H9 (cell line): ENCODE data around the gene DGKG. TPM values are rescaled to one million over a fixed set of nuclear protein-coding genes. Genes with fewer than 3 reads are reported as not detected.

Experiments used
- DNase-seq: peaks from one replicate; pipeline ENCODE4 v3.0.0-alpha.2; 2017
- H2AFZ ChIP-seq: one replicate; pipeline ENCODE4 v1.6.1; 2013; ENCODE audit warnings: mild to moderate bottlenecking, low read length, control low read depth, moderate library complexity
- H2AK5ac ChIP-seq: 2 replicates; pipeline ENCODE4 v1.6.1; 2013; ENCODE audit warnings: low read length, control low read depth, mixed read lengths; ENCODE audit not compliant: insufficient read length
- H2BK120ac ChIP-seq: one replicate; pipeline ENCODE4 v1.6.1; 2013; ENCODE audit warnings: low read depth, mild to moderate bottlenecking, low read length, control low read depth, inconsistent platforms; ENCODE audit not compliant: poor library complexity, severe bottlenecking
- H2BK12ac ChIP-seq: 2 replicates; pipeline ENCODE4 v1.6.1; 2013; ENCODE audit warnings: low read length, control low read depth, mixed read lengths, low read depth; ENCODE audit not compliant: insufficient read length
- H2BK15ac ChIP-seq: 2 replicates; pipeline ENCODE4 v1.6.1; 2013; ENCODE audit warnings: low read depth, low read length, control low read depth
- H2BK20ac ChIP-seq: one replicate; pipeline ENCODE4 v1.6.1; 2013; ENCODE audit warnings: low read depth, mild to moderate bottlenecking, low read length, control low read depth, inconsistent platforms; ENCODE audit not compliant: poor library complexity, severe bottlenecking
- H2BK5ac ChIP-seq: 2 replicates; pipeline ENCODE4 v1.6.1; 2013; ENCODE audit warnings: low read length, control low read depth, mixed read lengths; ENCODE audit not compliant: insufficient read length
- H3K14ac ChIP-seq: 2 replicates; pipeline ENCODE4 v1.6.1; 2013; ENCODE audit warnings: low read length, control low read depth; ENCODE audit not compliant: insufficient read depth
- H3K18ac ChIP-seq: 2 replicates; pipeline ENCODE4 v1.6.1; 2013; ENCODE audit warnings: low read depth, mild to moderate bottlenecking, mixed read lengths, low read length, control low read depth; ENCODE audit not compliant: insufficient read length
- H3K23ac ChIP-seq: 2 replicates; pipeline ENCODE4 v1.6.1; 2013; ENCODE audit warnings: low read length, control low read depth, mixed read lengths, low read depth; ENCODE audit not compliant: insufficient read length
- H3K23me2 ChIP-seq: 2 replicates; pipeline ENCODE4 v1.6.1; 2013; ENCODE audit warnings: low read depth, mild to moderate bottlenecking, mixed read lengths, low read length, control low read depth; ENCODE audit not compliant: insufficient read length, poor library complexity, severe bottlenecking
- H3K27ac ChIP-seq: 2 replicates; pipeline ENCODE4 v1.5.1; 2013; ENCODE audit warnings: low read length, control low read depth, mixed read lengths, low read depth; ENCODE audit not compliant: insufficient read length
- H3K27me3 ChIP-seq: 2 replicates; pipeline ENCODE4 v1.6.1; 2013; ENCODE audit warnings: low read length, control low read depth, inconsistent platforms; ENCODE audit not compliant: insufficient read depth
- H3K4ac ChIP-seq: 2 replicates; pipeline ENCODE4 v1.6.1; 2013; ENCODE audit warnings: low read depth, mild to moderate bottlenecking, control low read depth, inconsistent platforms, low read length, moderate library complexity
- H3K4me1 ChIP-seq: 2 replicates; pipeline ENCODE4 v1.6.1; 2013; ENCODE audit warnings: low read length, control low read depth, inconsistent platforms; ENCODE audit not compliant: insufficient read depth
- H3K4me2 ChIP-seq: 2 replicates; pipeline ENCODE4 v1.6.1; 2013; ENCODE audit warnings: low read length, control low read depth, mixed read lengths; ENCODE audit not compliant: insufficient read length, insufficient read depth
- H3K56ac ChIP-seq: 2 replicates; pipeline ENCODE4 v1.6.1; 2013; ENCODE audit warnings: low read depth, mild to moderate bottlenecking, mixed read lengths, low read length, control low read depth; ENCODE audit not compliant: insufficient read length
- H3K79me1 ChIP-seq: 2 replicates; pipeline ENCODE4 v1.6.1; 2013; ENCODE audit warnings: low read depth, mild to moderate bottlenecking, moderate library complexity, low read length, control low read depth, inconsistent platforms; ENCODE audit not compliant: insufficient read depth, poor library complexity, severe bottlenecking
- H3K79me2 ChIP-seq: 2 replicates; pipeline ENCODE4 v1.6.1; 2013; ENCODE audit warnings: low read length, control low read depth, inconsistent platforms; ENCODE audit not compliant: insufficient read depth
- H3K9ac ChIP-seq: 2 replicates; pipeline ENCODE4 v1.6.1; 2013; ENCODE audit warnings: low read length, control low read depth, mixed read lengths; ENCODE audit not compliant: insufficient read length; ENCODE audit errors: extremely low read depth
- H3K9me3 ChIP-seq: one replicate; pipeline ENCODE4 v1.6.1; 2013; ENCODE audit warnings: low read depth, low read length, inconsistent platforms; ENCODE audit not compliant: control insufficient read depth
- H3T11ph ChIP-seq: one replicate; pipeline ENCODE4 v1.6.1; 2013; ENCODE audit warnings: mild to moderate bottlenecking, low read length, control low read depth, inconsistent platforms
- H4K20me1 ChIP-seq: one replicate; pipeline ENCODE4 v1.6.1; 2013; ENCODE audit not compliant: control insufficient read depth, insufficient read length, insufficient read depth
- H4K5ac ChIP-seq: 2 replicates; pipeline ENCODE4 v1.6.1; 2013; ENCODE audit warnings: low read depth, mild to moderate bottlenecking, mixed read lengths, low read length, control low read depth; ENCODE audit not compliant: insufficient read length
- H4K8ac ChIP-seq: replicated peaks from 2 replicates; pipeline ENCODE4 v1.6.1; 2013; ENCODE audit warnings: low read length, control low read depth, mixed read lengths, low read depth; ENCODE audit not compliant: insufficient read length
- H4K91ac ChIP-seq: 2 replicates; pipeline ENCODE4 v1.6.1; 2013; ENCODE audit warnings: low read depth, mild to moderate bottlenecking, moderate library complexity, mixed read lengths, low read length, control low read depth; ENCODE audit not compliant: insufficient read length
- H3K27ac Mint-ChIP-seq, 3 experiments: 2 replicates in 2 of 3; 3 replicates in 1 of 3; pipeline ENCODE4 v1.8.0; 2020 to 2021; ENCODE audit warnings: mixed read lengths in 3 of 3, mild to moderate bottlenecking in 1 of 3, moderate library complexity in 1 of 3
- H3K27me3 Mint-ChIP-seq: 2 replicates; pipeline ENCODE4 v1.8.0; 2021; ENCODE audit warnings: low read depth, mild to moderate bottlenecking, moderate library complexity, mixed read lengths
- H3K36me3 Mint-ChIP-seq, 3 experiments: 2 replicates in 2 of 3; 3 replicates in 1 of 3; pipeline ENCODE4 v1.8.0; 2020 to 2021; ENCODE audit warnings: low read depth in 3 of 3, mixed read lengths in 3 of 3; ENCODE audit not compliant: insufficient read depth in 1 of 3
- H3K4me1 Mint-ChIP-seq, 2 experiments: 2 replicates each; pipeline ENCODE4 v1.8.0; 2020; ENCODE audit warnings: mixed read lengths in 2 of 2
- H3K4me3 Mint-ChIP-seq, 2 experiments: 2 replicates in 1 of 2; 3 replicates in 1 of 2; pipeline ENCODE4 v1.8.0; 2020 to 2021; ENCODE audit warnings: mild to moderate bottlenecking in 2 of 2, mixed read lengths in 2 of 2, moderate library complexity in 1 of 2
- H3K9me3 Mint-ChIP-seq, 2 experiments: 2 replicates in 1 of 2; 3 replicates in 1 of 2; pipeline ENCODE4 v1.8.0; 2020; ENCODE audit warnings: mild to moderate bottlenecking in 2 of 2, mixed read lengths in 2 of 2, moderate library complexity in 1 of 2
- CTCF ChIP-seq: fragments of 200-600 bp; sonication (generic); conservative IDR thresholded peaks from 3 replicates; pipeline ENCODE4 v1.8.0; 2021; ENCODE audit warnings: antibody characterized with exemption, mild to moderate bottlenecking
- WGBS: extraction: QIAGEN DNeasy Blood & Tissue Kit; methylation state at CpG from one replicate; pipeline ENCODE4 v1.1.7; 2013; ENCODE audit warnings: missing lambda C conversion rate, low lambda C conversion rate, mixed read lengths; ENCODE audit not compliant: insufficient read length; ENCODE audit errors: extremely low coverage; 5-methylcytosine and 5-hydroxymethylcytosine counted together
- total RNA-seq: library from RNA; stranded (reverse); gene quantifications from 2 replicates; pipeline ENCODE4 v1.2.1, GENCODE V29; 2021

The DGKG gene
- total RNA-seq, 1 experiment from 2014 or later, result not detected

GRCh38 chr3:186173224-186173815, 188.7 kb downstream of the DGKG start:
- no peak overlapping the region for H2BK20ac ChIP-seq
- H3K4me1 Mint-ChIP-seq, result no peaks in the 10 kb centered on the region
- WGBS, result no CpG with 5 or more reads among the region's 9 CpGs

More at GRCh38 chr3:186173224-186173815, 188.7 kb downstream of the DGKG start:
- Histone ChIP-seq H2BK12ac (no peak overlapping the region), H3K27ac (no peak overlapping the region), H2BK120ac (no peak overlapping the region), H2AFZ (no peak overlapping the region), H4K91ac (no peak overlapping the region), H3T11ph (no peak overlapping the region), H3K79me1 (no peaks in the 10 kb centered on the region), H3K27me3 (no peaks in the 10 kb centered on the region), H3K4me2 (no peak overlapping the region), H2BK15ac (no peak overlapping the region), H3K23me2 (no peaks in the 10 kb centered on the region), H3K79me2 (no peaks in the 10 kb centered on the region), H4K8ac (no peak overlapping the region), H3K56ac (no peak overlapping the region), H3K4me1 (no peaks in the 10 kb centered on the region), H3K23ac (no peak overlapping the region), H3K9me3 (no peaks in the 10 kb centered on the region), H2BK5ac (no peak overlapping the region), H2AK5ac (no peak overlapping the region), H3K9ac (no peak overlapping the region), H4K20me1 (no peaks in the 10 kb centered on the region), H3K4ac (no peak overlapping the region), H4K5ac (no peak overlapping the region), H3K18ac (no peak overlapping the region), H3K14ac (no peak overlapping the region)
- DNase-seq, result no peak
- no peak for TF ChIP-seq CTCF
- no peak overlapping the region for H3K4me3 Mint-ChIP-seq
- peaks cover 55% of the 10 kb centered on the region for H3K27me3 Mint-ChIP-seq
- H3K27ac Mint-ChIP-seq, result no peak overlapping the region
- no peaks in the 10 kb centered on the region; a peak in 1 of 7 replicates for H3K36me3 Mint-ChIP-seq
- H3K9me3 Mint-ChIP-seq, result no peaks in the 10 kb centered on the region
